Esophagus muscularis mucosa (tissue), 4 donors: ENCODE results near the gene ZNF831. TPM values are rescaled to one million over a fixed set of nuclear protein-coding genes. Genes with fewer than 3 reads are reported as not detected.

Experiments used
- DNase-seq: peaks from one replicate; pipeline ENCODE4 v3.0.0-alpha.2; 2017; ENCODE audit errors: extremely low spot score
- H3K27ac ChIP-seq, 4 donors: fragments of 200-600 bp; sonication (generic); replicated peaks in 1 of 4; 1 replicate in 3 of 4; 2 replicates in 1 of 4; pipeline ENCODE4 v1.5.1; 2016 to 2019; ENCODE audit warnings: mild to moderate bottlenecking in 1 of 4
- H3K27me3 ChIP-seq, 4 donors: fragments of 200-600 bp; sonication (generic); one replicate each; pipeline versions ENCODE4 v1.5.1 to v1.6.0; 2016 to 2019
- H3K36me3 ChIP-seq, 4 donors: fragments of 200-600 bp; sonication (generic); one replicate each; pipeline ENCODE4 v1.5.1; 2016 to 2019
- H3K4me1 ChIP-seq, 4 donors: fragments of 200-600 bp; sonication (generic); one replicate each; pipeline ENCODE4 v1.5.1; 2016 to 2019
- H3K4me3 ChIP-seq, 4 donors: fragments of 200-600 bp; sonication (generic); 1 replicate in 2 of 4; 2 replicates in 2 of 4; pipeline ENCODE4 v1.5.1; 2016 to 2019; ENCODE audit warnings: mild to moderate bottlenecking in 4 of 4, moderate library complexity in 1 of 4
- H3K9me3 ChIP-seq, 4 donors: fragments of 200-600 bp; sonication (generic); 1 replicate in 3 of 4; 2 replicates in 1 of 4; pipeline ENCODE4 v1.5.1; 2016 to 2019
- EP300 ChIP-seq: sonication (generic); formaldehyde crosslinking; IDR thresholded peaks from one replicate; pipeline ENCODE4 v1.6.1; 2017; ENCODE audit warnings: antibody characterized with exemption
- POLR2A ChIP-seq: fragments of 450-650 bp; IDR thresholded peaks from one replicate; pipeline ENCODE4 v1.6.1; 2017; ENCODE audit warnings: antibody characterized with exemption, moderate library complexity, mild to moderate bottlenecking, low read depth
- POLR2AphosphoS5 ChIP-seq, 2 donors: sonication (generic); formaldehyde crosslinking; IDR thresholded peaks; one replicate each; pipeline ENCODE4 v1.6.1; 2017; ENCODE audit warnings: antibody characterized with exemption in 2 of 2
- WGBS: methylation state at CpG from one replicate; pipeline ENCODE4 v1.1.5; 2018; 5-methylcytosine and 5-hydroxymethylcytosine counted together
- intact Hi-C: fragments of 100-400 bp; cut with DNase I; formaldehyde crosslinking; loops from one replicate; pipeline ENCODE4 v1.15.1; 2023
- total RNA-seq, 4 donors: library from RNA; depleted of rRNA; stranded (reverse); fragments of >200 nt; gene quantifications; one replicate each; pipeline versions ENCODE4 v1.1.0 to v1.2.1, GENCODE V29; 2016
- TF ChIP-seq, protein P1 (sequence below), 3 experiments: fragments of 200-600 bp in 2 of 3; fragments of 450-650 bp in 1 of 3; sonication (generic) in 2 of 3; IDR thresholded peaks; one replicate each; pipeline ENCODE4 v1.5.1; 2017 to 2019; ENCODE audit warnings: antibody characterized with exemption in 3 of 3, mild to moderate bottlenecking in 2 of 3, moderate library complexity in 1 of 3

The ZNF831 gene
- total RNA-seq, 4 donors from 2014 or later, result 0.34 to 1.3 (median 0.56) TPM

DNA sequence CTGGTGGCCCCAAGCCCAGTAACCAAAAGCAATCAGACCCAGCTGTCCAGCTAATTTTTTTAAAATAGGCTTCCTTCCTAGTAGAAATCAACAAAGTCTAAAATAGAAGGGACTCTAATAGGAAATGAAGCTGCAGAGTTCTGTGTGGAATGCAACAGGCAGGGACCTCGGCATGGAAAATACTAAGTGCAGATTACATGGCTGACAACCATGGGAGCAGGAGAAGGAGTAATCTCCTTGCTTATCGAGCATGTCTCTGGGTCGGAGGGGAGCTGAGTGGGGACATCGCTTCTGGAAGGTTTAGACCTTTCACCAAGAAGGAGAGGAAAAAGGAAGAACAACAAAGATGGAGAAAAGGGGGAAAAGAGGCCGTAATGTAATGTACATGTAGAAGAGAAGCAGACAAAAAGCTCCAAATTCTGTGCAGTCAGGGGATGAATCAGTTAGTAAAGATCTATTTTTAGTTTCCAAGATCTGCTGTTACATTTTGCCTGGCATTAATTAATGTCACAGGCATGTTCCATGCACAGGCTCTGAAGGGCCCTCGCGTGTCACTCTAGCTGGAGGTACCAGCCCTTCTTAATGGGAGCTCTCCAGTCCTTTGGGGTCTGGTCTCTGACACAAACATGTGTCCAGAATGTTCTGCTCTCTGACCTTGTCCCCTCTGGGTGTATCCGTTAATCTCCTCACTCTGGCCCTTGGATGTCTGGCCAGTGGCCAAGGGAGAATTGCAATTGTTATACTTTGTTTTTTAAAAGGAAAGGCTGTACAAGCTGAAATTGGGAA is 16.6 kb upstream of the ZNF831 start:
- Histone ChIP-seq H3K9me3 (no peaks in the 10 kb centered on the region), H3K27ac (peak overlapping the region; percentile 27 to 46 (median 36)), H3K27me3 (no peaks in the 10 kb centered on the region), H3K4me3 (peak overlapping the region in 1 of 4 donors; percentile 7), H3K4me1 (peaks cover 27 to 45% (median 31%) of the 10 kb centered on the region in 4 donors), H3K36me3 (no peaks in the 10 kb centered on the region)
- intact Hi-C loops, result no loop called here
- 38% methylated on average over 8 of the region's 8 CpGs for WGBS
- no peak for DNase-seq
- peak; percentile 9 to 17 for TF ChIP-seq POLR2AphosphoS5 (IDR thresholded peaks at IDR 0.05)
- no peak for TF ChIP-seq EP300

DNA sequence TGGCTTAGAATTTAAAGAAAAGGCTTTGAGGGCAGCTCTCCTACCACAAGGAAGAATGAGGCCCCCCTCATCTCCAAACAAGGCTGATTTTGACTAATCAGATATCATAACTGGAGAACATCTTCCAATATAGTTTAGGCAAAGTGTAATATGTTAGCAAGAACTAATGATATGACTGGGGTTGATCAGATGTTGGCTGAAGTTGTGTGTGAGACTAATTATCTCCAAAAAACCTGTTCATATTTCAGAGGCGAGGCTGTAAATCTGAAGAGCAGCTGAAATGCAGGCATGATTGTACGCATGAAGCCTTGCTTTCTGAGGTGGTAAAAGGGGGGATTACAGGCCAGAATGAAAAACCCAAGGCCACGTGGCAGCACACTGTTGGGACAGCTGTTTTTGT is 16.0 kb upstream of the ZNF831 start:
- no peak overlapping the region for H3K4me3 ChIP-seq
- intact Hi-C loops, result no loop called here
- TF ChIP-seq POLR2A (no peak), EP300 (no peak)
- TF ChIP-seq, protein P1, sequence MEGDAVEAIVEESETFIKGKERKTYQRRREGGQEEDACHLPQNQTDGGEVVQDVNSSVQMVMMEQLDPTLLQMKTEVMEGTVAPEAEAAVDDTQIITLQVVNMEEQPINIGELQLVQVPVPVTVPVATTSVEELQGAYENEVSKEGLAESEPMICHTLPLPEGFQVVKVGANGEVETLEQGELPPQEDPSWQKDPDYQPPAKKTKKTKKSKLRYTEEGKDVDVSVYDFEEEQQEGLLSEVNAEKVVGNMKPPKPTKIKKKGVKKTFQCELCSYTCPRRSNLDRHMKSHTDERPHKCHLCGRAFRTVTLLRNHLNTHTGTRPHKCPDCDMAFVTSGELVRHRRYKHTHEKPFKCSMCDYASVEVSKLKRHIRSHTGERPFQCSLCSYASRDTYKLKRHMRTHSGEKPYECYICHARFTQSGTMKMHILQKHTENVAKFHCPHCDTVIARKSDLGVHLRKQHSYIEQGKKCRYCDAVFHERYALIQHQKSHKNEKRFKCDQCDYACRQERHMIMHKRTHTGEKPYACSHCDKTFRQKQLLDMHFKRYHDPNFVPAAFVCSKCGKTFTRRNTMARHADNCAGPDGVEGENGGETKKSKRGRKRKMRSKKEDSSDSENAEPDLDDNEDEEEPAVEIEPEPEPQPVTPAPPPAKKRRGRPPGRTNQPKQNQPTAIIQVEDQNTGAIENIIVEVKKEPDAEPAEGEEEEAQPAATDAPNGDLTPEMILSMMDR (IDR thresholded peaks at IDR 0.05), result no peak
- peak overlapping the region in 3 of 4 donors; percentile 27 to 46 (median 36) for H3K27ac ChIP-seq
- WGBS, result 96% methylated on average over 3 of the region's 3 CpGs
- H3K9me3 ChIP-seq, result no peaks in the 10 kb centered on the region
- peaks cover 27 to 49% (median 32%) of the 10 kb centered on the region in 4 donors for H3K4me1 ChIP-seq
- H3K36me3 ChIP-seq, result no peaks in the 10 kb centered on the region
- no peaks in the 10 kb centered on the region for H3K27me3 ChIP-seq
- DNase-seq, result no peak

DNA sequence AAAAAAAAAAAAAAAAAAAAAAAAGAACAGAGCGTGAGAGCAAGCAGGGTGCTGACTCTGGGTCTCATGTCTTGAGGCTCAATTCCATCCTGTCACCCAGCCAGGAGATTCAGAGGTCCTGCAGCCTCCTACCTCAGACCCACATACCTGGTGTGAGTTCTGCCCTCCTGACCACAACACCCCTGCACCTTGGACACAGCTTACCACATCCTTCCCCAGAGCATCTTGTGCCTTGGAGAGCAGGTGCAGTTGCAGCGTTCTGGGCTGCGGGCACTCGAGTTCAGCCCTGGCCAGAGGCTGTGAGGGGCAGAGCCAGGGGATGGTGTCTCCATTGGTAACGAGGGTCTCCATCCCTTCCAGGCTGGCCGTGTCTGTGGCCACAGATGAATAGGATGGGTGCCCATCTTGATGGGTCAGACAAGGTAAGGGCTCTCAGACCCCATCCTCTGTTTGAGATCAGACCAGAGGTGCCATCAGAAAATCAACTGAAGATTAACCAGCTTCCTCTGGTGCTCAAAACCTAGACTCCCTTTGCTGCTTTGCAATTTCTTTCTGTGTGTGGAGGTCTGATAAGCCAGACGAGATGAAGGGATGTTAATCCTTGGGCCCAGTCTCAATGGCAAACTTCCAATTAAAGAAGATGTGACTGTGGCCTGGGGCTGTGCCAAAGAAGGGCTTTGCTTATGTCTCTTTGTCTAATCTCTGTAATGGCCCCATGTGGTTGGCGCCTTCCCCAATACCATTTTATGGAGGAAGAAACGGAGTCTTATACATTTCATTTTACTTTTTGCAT is 14.7 kb upstream of the ZNF831 start:
- H3K9me3 ChIP-seq, result no peaks in the 10 kb centered on the region
- H3K4me3 ChIP-seq, result no peak overlapping the region
- no peaks in the 10 kb centered on the region for H3K36me3 ChIP-seq
- intact Hi-C loops, result no loop called here
- no peak for DNase-seq
- no peak for TF ChIP-seq POLR2A
- TF ChIP-seq POLR2AphosphoS5 (IDR thresholded peaks at IDR 0.05), result no peak
- TF ChIP-seq EP300, result no peak
- TF ChIP-seq, protein P1 (IDR thresholded peaks at IDR 0.05), result no peak
- no peaks in the 10 kb centered on the region for H3K27me3 ChIP-seq
- 76% methylated on average over 9 of the region's 9 CpGs for WGBS
- peak overlapping the region in 2 of 4 donors; percentile 46 to 54 for H3K27ac ChIP-seq
- H3K4me1 ChIP-seq, result peaks cover 31 to 62% (median 42%) of the 10 kb centered on the region in 4 donors

DNA sequence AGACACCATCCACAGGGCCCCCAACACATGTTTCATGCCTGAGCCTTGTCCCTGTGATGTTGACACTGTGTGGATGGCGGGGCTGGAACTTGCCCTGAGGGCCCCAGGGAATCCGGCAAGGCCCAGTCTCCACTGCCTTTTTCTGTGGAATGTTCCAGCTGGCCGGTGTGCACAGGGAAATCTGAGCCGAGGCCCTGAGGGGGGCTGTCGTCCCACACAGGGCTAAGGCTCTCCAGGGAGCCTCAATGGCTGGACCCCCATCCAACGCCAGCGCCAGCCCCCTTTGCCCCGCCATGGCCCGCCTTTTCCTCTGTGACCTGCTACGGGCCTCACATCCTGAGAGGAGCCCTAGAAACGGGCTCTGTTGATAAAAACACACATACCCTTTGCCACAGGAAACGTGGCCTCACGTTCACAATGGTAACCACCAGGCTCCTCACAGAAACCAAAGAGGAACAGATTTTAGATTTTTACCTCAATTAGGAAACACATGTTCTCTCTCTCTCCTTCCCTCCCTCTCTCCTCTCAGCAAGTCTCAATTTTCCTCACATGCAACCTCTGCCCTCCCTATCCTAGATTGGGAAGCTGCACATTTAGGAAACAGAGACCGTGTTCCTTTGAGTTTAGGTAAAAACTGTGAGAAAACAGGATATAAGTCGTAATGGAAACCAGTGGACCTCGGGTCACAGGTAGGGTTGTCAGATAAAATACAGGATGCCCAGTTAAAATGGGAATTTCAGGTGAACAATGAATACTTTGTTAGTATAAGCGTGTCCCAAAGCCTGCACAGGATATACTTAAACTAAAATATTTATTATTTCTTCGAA is 13.7 kb upstream of the ZNF831 start:
- Histone ChIP-seq H3K9me3 (no peaks in the 10 kb centered on the region), H3K27me3 (no peaks in the 10 kb centered on the region), H3K36me3 (no peaks in the 10 kb centered on the region), H3K4me3 (no peak overlapping the region), H3K27ac (peak overlapping the region in 3 of 4 donors; percentile 46 to 60 (median 54)), H3K4me1 (peaks cover 31 to 66% (median 43%) of the 10 kb centered on the region in 4 donors)
- DNase-seq, result no peak
- TF ChIP-seq POLR2AphosphoS5 (IDR thresholded peaks at IDR 0.05), result peak in 1 of 2 donors; percentile 45
- no peak for TF ChIP-seq POLR2A
- intact Hi-C loops, result loop anchor here (10.0 kb wide), 1 partner anchor 65 kb away; no protein-coding TSS in a partner anchor
- 60% methylated on average over 18 of the region's 18 CpGs for WGBS

DNA sequence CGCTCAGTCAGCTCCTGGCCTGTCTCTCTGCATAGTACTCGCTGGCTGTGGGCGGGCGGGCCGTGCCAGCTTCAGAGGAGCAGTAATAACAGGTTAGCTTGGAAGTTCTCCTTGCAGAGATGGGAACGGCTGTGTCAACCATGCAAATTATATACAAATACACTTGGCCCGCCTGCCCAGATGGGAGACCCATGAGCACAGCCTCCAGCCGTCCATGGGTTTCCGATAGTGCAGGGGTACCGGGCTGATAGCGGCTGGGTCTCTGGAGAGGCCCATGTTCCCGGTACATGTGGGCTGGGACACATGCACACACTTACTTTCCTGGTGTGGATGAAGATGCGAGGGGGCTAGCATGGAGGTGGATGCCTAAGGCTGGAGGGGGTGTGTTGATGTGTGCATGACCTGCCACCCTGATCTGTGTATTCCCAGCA is 12.8 kb upstream of the ZNF831 start:
- Histone ChIP-seq H3K4me3 (no peak overlapping the region), H3K4me1 (peaks cover 31 to 65% (median 41%) of the 10 kb centered on the region in 4 donors), H3K9me3 (no peaks in the 10 kb centered on the region), H3K27me3 (no peaks in the 10 kb centered on the region), H3K36me3 (no peaks in the 10 kb centered on the region), H3K27ac (peak overlapping the region in 1 of 4 donors; percentile 54)
- 98% methylated on average over 11 of the region's 13 CpGs for WGBS
- intact Hi-C loops, result loop anchor here (10.0 kb wide), 1 partner anchor 64 kb away; no protein-coding TSS in a partner anchor
- DNase-seq, result no peak
- TF ChIP-seq EP300, result no peak
- no peak for TF ChIP-seq POLR2A
- TF ChIP-seq POLR2AphosphoS5 (IDR thresholded peaks at IDR 0.05), result no peak
